SKM-1 treated with dmso at 0.1 percent for 144 hours (cell line): ENCODE results near the gene CAMK2N2.

ENCODE experiments used
- DNase-seq: peaks from one replicate; lab custom pipeline; 2025; ENCODE audit not compliant: unreplicated experiment; lab: John Stamatoyannopoulos, UW

CAMK2N2 gene

DNA sequence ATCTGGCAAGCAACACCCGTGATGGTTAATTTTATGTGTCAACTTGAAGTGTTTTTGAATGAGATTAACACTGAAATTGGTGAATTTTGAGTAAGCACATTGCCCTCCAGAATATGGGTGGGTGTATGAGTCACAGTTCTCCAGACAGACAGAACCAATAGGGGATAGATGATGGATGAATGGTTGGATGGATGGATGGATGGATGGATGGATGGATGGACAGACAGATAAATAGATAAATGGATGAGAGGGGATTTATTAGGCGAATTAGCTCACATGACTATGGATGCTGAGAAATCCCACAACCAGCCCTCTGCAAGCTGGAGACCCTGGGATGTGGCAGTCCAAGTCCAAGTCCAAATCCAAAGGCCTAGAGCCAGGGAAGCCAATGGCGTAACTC lies 37.4 kb downstream of the CAMK2N2 start:
- DNase-seq, result no peak

GRCh38 chr3:184222521-184222920 lies 38.8 kb downstream of the CAMK2N2 start:
- DNase-seq, result no peak

DNA sequence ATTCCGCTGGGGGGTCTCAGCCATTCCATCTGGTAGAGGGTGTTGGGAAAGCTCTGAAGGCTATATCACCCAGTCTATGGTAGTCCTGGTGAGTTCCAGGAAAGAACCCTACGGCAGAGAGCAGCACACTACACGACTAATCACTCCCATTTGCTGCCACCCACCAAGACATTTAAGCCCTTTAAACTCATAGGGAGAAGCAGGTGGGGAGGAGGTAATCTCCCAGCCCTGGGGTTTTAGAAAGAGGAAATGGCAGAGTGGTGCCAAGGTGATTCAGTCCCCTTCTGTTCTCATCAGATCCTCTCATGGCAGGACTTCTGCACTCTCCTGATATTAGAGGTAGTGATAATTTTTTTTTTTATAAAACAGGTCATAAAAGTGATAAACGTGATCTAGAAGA lies 42.5 kb downstream of the CAMK2N2 start:
- DNase-seq, result no peak

- no peak for DNase-seq
Observed at GRCh38 chr3:184211718-184212117, 49.6 kb downstream of the CAMK2N2 start.

DNA sequence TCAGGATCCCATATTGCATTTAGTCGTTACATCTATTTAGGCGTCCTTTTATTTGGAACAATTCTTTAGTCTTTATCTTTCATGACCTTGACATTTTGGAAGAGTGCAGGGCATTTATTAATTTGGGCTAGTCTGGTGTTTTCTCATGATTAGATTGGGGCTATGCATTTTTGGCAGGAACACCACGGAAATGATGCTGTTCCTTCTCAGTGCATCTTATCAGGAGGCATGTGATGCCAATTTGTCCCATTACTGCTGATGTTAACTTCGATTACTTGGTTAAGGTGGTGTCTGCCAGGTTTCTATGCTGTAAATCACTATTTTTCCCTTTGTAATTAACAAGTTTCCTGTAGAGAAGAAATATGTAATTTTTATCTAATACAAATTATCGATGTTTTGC lies 50.1 kb downstream of the CAMK2N2 start:
- no peak for DNase-seq
